GM18526 (cell line): ENCODE results near the gene PCNX2.

ENCODE experiments used
- POLR2A ChIP-seq: IDR thresholded peaks from 3 replicates; pipeline ENCODE4 v1.6.1; 2011; ENCODE audit not compliant: insufficient read length; ENCODE audit errors: extremely low read depth

PCNX2 gene

DNA sequence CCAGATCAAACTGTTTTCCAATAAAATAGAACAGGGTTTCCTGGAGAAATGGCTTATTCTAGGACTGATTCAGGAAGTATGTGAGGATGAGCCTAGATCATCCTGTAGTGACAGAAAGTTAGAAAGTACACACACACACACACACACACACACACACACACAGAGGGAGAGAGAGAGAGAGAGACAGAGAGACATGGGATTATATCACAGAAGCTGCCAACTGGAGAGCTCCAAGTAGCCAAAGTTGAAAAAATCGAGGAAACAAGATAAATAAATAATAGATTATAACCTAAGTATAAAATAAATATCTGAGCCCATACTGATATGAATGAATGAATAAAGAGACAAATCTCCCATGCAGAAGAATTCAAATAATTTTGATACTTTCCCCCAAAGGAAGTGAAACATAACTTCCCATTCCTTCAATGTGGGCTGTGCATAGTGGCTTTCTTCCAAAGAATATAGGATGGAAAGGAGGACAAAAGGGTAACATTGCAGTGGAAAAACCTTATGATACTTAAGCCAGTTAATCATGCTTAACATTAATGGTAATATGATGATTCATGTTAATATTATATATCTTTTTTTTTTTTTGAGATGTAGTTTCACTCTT is 173.5 kb downstream of the PCNX2 start:
- TF ChIP-seq POLR2A = no peak

DNA sequence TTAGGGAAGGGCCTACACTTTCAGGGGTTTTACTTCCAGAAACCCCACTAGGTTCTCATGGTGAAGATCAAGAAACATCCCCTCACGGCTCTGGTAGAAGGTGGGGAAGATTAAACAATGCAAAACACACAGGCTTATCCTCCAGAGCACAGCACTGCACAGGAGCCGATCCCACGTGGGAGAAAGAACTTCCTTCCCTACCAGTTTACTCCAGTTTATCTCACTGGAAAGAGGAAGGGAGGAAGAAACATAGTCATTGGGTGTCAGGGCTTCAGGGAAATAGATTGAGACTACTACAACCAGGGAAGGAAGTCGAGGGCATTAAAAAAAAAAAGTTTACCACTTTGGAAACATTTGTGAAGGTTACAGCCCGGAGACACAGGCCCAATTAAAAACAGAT is 180.7 kb downstream of the PCNX2 start:
- no peak for TF ChIP-seq POLR2A

DNA sequence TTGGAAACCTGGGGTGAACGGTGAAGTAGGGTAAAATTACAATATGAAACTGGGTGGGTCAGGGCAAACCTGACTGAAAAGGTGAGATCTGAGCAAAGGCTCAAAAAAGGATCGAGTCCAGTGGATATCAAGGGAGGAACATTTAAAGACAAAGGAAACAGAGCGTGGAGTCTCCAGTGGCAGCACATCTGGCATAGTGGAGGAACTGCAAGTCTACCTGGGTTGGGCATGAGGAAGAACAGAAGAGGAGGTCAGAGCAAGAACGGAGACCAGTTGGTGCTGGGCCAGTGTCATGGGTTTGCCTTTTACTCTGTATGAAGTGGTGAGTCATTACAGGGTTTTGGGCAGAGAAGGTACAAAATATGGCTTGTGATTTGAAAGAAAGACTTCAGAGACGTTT is 181.4 kb downstream of the PCNX2 start:
- no peak for TF ChIP-seq POLR2A

DNA sequence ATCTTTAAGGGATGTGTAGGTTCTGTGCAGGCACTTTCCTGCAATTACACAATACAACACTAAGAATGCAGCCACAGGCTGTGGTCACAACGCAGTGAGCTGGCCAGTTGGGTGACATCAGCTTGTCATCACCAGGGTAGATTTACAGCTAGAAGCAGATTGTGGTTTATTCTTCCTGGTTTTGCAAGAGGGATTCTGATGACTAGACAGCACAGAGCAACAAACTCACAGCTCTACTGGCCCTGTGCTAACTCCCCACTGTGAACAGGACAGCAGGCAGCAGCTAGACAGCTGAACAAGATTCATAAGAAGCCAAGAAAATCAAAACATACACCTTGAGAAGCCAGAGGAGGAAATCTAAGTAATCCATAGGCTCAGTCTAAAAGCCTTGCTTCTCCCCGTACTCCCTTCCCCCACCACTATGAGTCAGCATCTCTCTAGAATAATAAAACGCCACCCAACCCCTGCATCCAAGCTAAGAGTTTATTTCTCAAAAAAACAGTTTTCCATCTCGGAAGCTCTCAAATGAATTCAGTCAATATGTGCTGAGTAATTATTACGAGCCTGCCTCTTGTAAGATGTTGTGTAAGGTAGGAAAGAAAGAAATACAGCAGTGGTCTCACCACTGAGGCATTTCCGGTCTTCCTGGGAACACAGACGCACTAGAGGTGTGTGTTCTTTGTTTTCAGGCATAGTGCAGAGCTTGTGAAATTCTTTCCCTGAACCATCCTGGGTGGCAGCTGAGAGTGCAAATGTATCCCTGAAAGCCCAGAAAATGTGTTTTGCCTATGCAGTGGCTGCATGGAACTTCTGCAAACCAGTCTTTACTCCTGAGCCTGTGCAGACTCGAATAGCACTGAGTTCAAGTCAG is 182.3 kb downstream of the PCNX2 start:
- TF ChIP-seq POLR2A = no peak

DNA sequence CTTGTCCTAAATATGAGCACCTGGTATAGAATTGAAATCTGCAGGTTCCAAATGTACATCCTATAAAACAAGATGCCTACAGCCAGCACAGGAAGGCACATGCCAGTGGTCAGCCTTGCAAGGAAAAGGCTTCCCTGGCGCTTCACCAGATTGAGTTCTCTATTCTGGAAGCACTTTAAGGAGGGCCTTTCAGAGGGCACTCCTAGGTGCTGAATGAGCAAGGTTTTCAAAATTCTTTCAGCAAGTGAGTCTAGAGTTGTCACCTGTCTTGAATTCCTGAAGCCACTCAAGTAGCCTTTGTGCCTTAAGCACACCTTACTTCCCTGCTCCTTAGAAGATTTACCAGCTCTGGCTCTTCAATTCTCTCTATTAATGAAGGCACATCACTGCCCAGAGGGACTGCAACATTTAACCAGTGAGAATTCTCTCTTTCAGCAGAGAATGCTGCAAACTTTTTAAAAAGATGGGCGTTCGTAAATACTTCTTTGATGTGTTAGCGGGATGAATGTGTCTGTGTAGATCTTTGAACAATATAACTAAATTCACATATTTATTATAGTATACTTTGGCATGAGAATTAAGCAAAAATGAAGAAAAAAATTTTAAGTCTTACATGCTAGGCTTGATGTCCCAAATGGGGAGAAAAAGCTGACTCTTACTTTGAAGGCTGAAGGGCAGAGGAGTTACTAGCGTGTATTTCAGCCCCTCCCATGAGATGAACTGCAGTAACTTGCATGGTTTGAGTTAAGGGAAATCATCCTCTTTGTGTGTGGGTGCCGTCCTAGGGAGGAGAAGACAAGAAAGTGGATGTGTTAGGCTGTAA is 183.1 kb downstream of the PCNX2 start:
- TF ChIP-seq POLR2A = no peak

DNA sequence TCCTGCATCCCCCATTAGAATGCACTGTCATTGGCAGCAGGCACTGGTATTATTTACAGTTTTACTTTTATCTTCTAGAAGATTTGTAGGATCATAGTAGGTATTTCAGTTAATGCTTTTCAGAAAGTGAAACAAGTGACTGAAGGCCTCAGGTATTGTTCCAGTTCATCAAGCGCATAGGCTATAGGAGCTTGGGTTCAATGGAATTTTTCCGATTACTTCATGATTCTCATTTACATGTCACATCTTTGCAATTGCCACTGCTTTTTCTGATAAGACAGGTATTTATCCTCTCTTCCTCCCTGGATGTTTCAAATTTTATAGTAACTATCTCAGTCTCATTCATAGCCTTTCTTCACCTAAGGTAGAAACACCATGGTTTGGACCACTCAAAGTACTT is 183.8 kb downstream of the PCNX2 start:
- no peak for TF ChIP-seq POLR2A

DNA sequence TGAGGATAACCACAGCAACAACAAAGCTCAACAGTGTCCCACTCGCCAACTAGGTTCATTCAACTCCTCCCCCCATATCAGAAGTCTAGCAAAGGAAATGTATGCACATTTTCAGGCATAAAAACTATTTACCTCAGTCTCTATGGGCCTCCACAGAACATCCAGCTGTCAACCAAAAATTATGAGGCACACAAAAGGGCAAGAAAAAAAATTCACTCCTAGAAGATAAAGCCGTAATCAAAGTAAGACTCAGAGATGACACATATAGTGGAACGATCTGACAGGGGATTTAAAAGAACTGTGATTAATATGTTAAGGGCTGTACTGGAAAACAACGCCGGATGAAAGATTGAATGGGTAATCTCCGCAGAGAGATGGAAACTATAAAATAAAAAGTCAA is 186.4 kb downstream of the PCNX2 start:
- no peak for TF ChIP-seq POLR2A

DNA sequence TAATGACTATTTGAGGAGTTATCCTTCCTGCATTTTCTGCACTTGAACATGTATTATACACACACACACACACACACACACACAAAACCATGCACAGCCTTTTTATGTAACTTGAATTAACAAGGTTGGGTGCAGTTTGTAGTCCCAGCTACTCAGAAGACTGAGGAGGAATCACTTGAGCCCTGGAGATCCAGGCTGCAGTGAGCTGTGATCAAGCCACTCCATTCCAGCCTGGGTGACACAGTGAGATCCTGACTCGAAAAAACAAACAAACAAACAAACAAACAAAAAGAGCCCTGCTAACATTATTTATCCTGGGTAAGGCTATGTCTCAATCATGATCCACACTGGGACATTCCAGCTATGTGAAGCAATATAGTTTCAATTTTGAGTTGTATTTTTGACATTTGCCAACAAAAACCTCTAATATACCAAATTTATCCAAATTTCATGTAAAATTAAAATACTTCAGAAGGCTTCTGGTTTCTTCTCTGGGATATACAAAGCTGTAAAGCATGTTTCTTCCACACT is 188.3 kb downstream of the PCNX2 start:
- no peak for TF ChIP-seq POLR2A

DNA sequence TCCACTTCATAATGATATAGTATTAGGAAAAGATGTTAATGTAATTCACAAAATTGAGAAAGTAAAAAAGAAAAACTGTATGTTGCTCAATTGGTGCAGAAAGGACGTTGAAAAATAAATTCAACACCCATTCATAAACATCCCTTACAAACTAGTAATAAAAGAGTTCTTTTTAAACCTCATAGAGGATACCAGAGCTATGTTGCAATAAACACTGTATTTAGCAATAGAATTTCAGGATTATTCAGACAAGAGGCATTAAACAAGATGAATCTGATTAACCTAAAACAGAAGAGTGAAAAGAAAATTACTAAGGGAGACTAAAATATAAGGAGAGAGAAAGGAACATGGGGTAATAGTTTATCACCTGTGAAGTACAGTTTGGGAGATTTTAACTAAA is 190.3 kb downstream of the PCNX2 start:
- TF ChIP-seq POLR2A = no peak

DNA sequence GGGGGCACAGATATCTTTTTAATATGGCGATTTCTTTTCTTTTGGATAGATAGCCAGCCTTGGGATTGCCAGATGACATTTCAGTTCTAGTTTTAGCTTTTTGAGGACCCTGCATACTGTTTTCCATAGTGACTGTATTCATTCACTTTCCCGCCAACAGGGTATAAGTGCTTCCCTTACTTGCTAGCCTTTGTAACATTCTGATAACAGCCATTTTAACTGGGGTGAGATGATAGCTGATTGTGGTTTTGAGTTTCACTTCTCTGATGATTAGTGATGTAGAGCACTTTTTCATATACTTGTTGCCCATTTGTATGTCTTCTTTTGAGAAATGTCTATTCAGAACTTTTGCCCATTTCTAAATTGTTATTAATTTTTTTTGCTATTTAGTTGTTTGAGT is 193.2 kb downstream of the PCNX2 start:
- TF ChIP-seq POLR2A = no peak

DNA sequence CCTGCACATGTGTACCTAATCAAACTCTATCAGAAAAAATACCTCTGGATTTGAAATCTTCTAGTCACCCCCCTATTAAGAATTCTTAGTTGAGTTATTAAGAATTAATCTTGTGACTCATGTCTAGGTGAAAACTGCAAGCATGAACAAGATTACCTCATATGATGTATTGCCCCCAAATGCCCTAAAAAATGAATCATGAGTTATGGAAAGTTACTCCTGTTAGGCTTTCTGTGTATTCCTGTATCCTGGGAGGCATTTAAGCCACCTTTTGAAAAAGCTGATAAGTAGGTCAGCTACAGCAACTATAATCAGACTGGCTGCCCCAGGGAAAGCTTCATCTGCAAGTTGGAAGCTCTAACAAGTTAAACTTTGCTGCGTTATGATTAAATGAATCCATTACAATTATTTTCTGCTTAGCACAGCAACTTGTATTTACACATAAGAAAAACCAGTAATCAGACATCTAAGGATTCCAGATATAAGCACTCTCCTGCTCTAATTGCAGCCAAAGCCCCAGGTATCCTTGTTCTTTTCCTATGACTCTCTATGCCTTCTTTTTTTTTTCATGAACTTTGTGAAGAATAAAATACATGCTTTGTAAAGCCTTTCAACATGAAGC is 197.5 kb downstream of the PCNX2 start:
- no peak for TF ChIP-seq POLR2A

DNA sequence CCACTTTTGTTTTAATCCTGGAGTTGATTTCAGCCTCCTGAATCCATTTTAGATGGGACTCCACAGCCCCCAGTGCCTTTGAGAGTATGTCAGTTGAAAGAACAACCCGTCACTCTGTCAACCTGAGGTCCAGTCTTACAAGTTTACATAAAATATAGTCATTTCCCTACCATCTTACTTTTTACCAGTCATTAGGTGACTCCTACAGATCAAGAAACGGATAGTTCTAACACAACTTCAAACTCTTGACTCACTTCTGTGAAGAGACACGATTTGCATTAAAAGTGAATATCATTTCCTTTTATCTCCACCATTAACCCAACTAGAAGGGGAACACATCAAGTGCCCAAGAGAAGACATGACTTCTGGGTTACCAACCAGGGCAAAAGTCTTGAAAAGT is 198.0 kb downstream of the PCNX2 start:
- TF ChIP-seq POLR2A = no peak

DNA sequence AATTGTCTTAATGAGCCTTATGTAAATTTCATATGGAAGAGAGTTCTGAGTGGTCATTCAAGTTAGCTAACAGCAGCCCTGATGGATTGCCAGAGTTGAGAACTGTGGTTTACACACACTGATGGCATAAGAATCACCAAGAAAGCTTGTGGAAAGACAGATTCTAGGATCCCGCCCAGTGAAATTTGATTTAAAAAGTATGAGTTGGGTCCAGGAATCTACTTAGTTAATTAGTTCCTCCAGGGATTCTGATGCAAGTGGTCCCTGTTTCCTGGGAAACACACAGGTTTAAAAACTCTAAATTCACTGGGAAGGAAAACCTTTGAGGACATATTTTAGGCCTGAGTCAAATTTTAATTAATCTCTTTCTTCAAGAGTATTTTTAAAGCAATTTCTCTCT is 200.8 kb downstream of the PCNX2 start:
- TF ChIP-seq POLR2A = no peak

DNA sequence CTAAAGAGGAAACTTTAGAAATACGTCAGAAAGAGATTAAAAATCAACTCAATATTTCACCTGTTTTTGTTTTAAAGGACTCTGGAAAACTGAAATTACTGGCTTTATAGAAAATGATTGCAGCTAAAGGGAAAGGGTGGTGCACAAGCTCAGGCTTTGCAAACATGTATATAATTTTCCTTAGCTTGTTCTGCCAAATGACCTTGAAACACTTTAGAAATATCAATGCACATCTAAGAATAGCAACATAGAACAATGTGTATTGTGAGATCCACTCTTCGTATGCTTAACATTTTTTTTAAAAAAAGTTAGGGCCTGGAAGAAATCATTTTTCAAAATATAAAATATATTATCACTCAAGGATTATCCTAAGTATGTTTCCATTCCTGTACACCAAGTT is 201.3 kb downstream of the PCNX2 start:
- TF ChIP-seq POLR2A = no peak
